Esophagus squamous epithelium (tissue), 4 donors: Measurements from ENCODE around the gene CKM.

ENCODE experiments used
- POLR2A ChIP-seq, 4 donors: fragments of 450-650 bp; IDR thresholded peaks; one replicate each; pipeline ENCODE4 v1.6.1; 2017; ENCODE audit warnings: antibody characterized with exemption in 4 of 4, mild to moderate bottlenecking in 4 of 4, moderate library complexity in 3 of 4
- TF ChIP-seq, protein P1 (sequence below), 6 experiments: fragments of 450-650 bp in 4 of 6; fragments of 200-600 bp in 2 of 6; sonication (generic) in 2 of 6; IDR thresholded peaks; one replicate each; pipeline ENCODE4 v1.5.1; 2016 to 2019; ENCODE audit warnings: antibody characterized with exemption in 6 of 6, mild to moderate bottlenecking in 4 of 6, moderate library complexity in 4 of 6

DNA sequence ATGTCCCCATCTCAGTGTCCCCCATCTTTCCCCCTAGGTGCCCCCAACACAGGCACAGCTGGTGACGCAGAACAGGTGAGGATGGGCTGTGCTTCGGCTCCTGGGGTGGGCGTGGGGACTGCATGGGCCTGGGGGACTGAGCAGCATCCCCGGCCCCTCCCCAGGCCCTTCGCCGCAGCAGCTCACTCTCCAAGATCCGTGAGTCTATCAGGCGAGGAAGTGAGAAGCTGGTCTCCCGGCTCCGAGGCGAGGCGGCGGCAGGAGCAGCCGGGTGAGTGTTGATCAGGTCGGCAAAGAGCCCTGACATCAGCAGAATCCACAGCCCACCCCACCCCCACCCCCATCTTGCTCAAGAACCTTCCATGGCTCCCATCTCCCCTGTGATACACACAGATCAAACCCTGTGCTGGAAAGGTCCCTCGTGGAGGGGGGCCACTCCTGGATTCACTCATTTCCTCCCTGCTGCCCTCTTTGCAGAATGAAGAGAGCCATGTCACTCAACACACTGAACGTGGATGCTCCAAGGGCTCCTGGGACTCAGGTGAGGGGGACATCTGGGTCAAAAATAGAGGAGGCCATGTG lies 27.9 kb upstream of the CKM start:
- no peak for TF ChIP-seq POLR2A (IDR thresholded peaks at IDR 0.05)
- TF ChIP-seq, protein P1, sequence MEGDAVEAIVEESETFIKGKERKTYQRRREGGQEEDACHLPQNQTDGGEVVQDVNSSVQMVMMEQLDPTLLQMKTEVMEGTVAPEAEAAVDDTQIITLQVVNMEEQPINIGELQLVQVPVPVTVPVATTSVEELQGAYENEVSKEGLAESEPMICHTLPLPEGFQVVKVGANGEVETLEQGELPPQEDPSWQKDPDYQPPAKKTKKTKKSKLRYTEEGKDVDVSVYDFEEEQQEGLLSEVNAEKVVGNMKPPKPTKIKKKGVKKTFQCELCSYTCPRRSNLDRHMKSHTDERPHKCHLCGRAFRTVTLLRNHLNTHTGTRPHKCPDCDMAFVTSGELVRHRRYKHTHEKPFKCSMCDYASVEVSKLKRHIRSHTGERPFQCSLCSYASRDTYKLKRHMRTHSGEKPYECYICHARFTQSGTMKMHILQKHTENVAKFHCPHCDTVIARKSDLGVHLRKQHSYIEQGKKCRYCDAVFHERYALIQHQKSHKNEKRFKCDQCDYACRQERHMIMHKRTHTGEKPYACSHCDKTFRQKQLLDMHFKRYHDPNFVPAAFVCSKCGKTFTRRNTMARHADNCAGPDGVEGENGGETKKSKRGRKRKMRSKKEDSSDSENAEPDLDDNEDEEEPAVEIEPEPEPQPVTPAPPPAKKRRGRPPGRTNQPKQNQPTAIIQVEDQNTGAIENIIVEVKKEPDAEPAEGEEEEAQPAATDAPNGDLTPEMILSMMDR (IDR thresholded peaks at IDR 0.05), result no peak
